Right forelimb (tissue), 1 donor: Measurements from ENCODE around the gene SLC39A11.

Experiments
- DNase-seq: peaks from one replicate; pipeline ENCODE4 v3.0.0-alpha.2; 2018

SLC39A11 gene

DNA sequence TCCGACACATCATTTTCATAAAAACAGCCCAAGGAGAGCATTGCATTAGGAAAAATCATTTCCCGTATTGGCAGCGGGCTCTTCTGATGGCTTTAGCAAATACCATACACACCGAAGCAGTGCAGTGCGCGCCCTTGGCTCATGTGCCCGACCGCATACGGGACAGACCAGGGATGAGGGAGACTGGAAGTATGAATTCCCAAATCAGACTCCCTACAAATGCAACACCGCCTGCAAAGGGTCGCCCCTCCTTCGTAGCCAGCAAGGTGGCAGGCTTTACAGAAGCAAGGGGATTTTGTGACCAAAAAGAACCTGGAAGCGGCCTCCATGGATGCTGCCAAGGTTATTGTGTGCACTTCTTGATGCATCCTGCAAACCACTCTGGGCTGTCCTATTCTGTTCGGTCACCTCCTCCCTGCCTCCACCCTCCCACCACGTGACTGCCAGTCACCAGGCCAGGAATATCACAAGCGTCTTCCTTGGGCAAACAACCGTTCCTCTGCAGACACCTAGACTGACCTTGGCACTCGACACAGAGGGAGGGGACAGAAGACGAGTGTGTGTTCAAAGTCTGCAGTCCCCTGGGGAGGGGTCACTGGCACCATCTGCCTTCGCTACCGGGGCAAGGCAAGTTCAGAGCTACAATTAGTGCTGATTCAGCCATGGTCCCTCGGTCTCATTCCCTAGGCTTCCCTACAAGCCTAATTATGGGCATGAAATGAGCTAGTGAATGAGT lies 460.4 kb downstream of the SLC39A11 start:
- DNase-seq: no peak

GRCh38 chr17:72631568-72631948 lies 460.9 kb downstream of the SLC39A11 start:
- no peak for DNase-seq

- no peak for DNase-seq
Observed at GRCh38 chr17:72624652-72625051, 467.8 kb downstream of the SLC39A11 start.

DNA sequence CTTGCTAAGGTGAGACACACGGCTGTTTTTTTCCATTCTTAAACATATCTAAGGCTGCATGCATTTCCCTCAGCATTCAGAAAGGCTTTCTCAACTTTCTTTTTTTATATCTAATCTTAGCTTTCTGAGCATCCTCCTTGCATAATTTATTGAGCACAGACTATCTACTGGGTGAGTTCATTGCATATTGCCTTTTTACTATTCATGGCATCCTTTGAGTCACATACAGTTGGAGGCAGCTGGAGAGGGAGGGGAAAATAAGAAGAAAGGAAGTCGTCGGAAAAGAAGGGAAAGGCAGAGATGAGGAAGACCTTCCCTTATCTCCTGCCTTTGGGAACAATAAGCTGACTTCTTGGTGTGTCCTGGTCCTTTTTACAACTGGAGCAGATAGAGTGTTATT lies 468.3 kb downstream of the SLC39A11 start:
- no peak for DNase-seq

- no peak for DNase-seq
Observed at GRCh38 chr17:72622661-72623433, 469.6 kb downstream of the SLC39A11 start.

DNA sequence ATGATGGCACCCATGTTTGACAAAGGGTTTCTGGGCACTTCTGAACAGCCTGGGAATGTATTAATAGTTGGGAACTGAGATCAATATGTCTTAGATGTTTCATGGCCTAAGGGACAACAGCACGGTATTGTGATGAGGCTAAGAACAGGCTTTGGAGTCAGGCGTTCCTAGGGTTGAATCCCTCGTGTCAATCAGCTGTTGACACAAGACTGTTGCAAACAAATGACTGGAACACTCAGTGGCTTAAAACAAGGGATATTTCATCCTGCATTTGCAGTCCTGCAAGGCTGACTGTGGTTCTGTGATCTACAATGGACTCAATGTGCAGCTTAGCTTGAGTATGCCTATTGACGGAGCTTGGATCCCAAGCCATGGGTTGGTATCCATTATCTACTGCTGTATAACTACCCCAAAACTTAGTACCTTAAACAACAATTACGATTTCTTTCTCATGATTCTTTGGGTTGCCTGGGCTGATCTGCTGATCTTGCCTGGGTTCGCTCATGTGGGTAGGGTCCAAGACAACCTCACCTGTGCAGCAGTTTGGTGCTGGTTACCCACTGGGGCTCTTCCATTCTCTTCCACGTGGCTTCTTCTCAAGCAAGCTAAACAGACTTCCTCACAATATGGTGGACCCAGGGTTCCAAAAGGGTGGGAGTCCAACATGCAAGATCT lies 472.4 kb downstream of the SLC39A11 start:
- no peak for DNase-seq

GRCh38 chr17:72618001-72618509 lies 474.4 kb downstream of the SLC39A11 start:
- no peak for DNase-seq

DNA sequence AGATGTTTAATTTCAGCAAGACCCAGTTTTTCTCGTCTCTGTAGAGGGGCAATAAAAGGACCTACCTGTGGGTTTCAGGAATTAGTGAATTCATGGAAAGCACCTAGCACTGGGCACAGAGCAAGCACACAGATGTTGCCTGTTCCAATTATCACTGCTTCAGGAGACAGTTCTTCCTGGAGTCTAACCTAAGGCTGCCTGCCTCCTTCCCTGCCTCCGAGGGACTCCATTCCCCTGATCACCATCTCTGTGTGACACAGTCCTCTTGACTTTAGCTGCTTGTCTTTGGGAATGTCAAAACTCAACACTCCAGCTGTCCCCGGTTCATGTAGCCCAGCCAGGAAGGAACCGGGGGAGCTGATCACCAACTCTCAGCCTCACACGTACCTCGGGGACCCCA lies 474.9 kb downstream of the SLC39A11 start:
- no peak for DNase-seq

DNA sequence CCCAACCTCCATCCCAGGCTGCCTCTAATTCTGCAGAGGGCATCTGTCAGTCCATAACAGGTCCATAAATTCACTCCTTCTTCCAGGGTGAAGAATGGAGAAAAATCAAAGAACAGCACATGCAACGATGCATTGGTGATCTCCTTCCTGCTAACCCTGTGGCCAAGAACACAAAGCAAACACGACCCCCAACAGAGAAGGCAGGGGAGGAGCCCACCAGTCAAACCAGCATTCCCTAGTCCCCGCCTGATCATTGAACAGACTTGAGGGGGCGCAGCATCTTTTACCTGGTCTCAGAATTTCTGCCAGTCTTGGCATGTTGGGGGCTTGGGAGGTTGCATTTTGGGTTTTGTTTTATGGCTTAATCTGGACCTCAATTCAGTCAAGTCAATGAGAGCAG lies 476.0 kb downstream of the SLC39A11 start:
- no peak for DNase-seq

DNA sequence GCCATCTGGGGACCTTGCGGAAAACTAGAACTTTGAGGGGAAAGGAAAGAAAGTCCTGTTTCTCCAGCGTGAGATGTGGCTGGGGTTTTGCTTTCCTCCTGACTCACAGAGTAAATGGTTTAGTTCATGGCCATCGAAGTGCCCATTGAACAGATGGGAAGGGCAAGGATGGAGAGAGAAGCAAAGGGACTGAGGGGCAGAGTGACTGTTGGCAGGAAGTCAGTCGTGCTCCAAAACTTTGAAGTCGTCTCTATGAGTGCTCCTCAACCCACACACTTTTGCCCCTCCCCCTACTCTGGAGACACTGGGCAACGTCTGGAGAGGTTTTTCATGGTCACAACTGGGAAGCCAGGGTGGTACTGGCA lies 476.9 kb downstream of the SLC39A11 start:
- DNase-seq: no peak

DNA sequence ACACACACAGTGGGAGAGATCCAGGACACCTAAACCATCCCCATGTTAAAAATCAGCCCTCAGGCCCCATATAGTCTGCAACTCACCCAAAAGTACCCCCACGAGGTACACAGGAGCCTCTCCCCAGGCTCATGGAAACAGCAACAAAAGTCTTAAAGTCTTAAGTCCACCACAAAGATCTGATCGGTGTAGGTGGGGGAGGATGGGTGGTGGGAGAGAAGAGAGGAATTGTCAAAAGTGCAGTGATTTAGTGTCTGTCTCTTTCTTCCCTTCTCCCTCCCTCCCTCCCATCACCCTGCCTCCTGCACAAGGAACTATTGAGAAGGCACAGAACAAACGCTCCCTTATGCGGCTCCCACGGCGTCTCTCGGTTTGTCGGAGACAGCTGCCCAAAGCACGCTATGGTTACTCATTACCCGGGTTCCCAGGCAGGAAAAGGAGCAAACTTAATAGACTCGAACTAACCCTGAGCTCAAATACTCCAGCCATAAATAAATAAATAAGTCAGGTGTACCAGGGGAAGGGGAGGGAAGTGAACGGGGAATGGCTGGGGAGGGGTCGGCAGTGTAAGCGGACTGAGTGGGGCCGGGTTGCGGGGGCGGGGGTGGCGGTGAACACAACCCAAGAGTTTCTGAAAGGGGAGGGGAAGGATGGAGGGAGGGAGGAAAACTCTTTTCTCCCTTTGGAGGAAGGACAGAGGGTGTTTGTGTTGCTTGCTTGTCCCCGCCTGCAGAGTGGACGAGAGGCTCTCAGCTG lies 477.4 kb downstream of the SLC39A11 start:
- DNase-seq: no peak

DNA sequence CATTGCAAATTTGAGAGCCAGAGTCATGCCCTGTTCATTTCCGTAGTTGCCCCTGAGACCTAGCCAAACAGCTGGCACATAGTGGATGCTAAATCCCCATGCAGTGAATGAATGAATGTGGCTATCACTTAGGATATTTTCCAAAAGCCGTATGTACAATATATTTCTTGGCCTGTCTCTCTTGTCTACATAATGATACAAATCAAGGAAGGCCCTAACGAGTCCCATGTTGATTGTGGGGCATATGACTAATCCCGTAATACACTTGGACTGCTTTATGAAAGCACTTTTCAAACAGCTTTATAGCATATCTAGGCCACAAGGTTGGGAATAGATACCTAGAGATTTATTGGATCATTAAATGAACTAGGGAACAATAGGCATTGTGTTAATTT lies 478.0 kb downstream of the SLC39A11 start:
- DNase-seq: no peak

DNA sequence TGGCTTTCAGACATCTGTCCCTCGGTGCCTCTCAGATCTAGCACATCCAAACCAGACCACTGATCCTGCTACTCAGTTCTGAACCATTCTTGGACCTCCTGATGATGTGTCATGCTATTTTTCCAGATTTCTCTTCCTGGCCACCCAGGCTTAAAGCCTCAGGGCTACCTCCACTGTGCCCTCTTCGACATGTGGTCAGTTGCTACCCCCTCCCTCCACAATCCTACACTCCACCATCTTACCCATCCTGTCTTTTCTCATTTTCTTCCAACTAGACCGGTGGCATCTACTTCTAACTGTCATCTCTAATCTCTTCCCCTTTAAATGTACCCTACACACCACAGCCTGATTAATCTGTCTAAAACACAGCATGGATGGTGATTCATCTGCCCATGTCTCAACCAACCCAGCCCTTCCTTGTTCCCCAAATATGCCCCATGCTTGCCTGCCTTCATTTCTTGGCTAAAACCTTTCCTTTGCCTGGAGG lies 478.6 kb downstream of the SLC39A11 start:
- DNase-seq: no peak

- no peak for DNase-seq
Observed at GRCh38 chr17:72613396-72613795, 479.1 kb downstream of the SLC39A11 start.

- DNase-seq: no peak
Observed at GRCh38 chr17:72611172-72611571, 481.3 kb downstream of the SLC39A11 start.

DNA sequence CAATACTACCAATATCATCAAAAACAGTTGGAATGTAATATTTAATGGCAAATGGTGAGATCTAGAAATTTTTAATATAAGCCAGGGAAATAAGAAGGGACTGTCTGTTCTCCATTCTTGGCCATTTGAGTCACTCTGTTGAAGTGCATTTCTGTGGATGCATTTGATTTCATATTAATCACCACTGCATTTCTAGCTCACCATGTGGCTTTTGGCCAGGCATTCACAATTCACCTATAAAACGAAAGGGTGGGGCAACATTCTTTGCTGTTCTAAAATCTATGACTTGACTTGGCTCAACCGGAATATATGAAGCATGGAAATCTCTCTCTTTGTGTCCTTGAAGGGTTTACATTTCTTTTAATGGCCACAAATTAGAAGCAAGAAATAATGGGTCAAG lies 483.0 kb downstream of the SLC39A11 start:
- DNase-seq: no peak

DNA sequence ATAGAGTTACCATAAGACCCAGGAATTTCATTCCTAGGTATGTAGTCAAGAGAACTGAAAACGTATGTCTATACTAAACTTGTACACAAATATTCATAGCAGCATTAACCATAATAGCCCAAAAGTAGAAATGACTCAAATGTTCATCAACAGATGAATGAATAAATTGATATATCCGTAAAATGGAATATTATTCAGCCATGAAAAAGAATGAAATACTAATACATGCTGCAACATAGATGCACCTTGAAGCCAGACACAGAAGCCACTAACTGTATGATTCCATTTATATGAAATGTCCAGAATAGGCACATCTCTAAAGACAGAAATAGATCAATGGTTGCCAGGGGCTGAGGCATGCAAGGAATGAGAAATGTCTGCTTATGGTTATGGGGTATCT lies 484.1 kb downstream of the SLC39A11 start:
- no peak for DNase-seq

- DNase-seq: no peak
Observed at GRCh38 chr17:72606656-72607055, 485.8 kb downstream of the SLC39A11 start.

DNA sequence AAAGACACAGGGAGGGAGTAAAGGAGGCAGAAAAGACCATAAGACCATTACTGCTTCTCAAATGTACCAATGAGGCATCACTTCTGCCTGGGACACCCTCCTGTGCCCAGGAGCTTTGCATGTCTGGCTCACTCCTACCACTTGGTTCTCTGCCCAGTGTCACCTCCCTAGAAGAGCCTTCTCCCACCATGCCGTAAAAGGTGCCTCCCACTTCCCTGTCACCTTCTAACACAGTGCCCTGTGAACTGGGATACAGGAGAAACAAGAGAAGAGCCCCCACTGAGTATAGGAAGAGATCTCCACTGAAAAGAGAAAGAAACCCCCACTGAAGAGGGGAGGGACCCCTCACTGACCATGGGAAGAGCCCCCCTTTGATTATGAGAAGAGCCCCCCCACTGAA lies 486.9 kb downstream of the SLC39A11 start:
- DNase-seq: no peak

DNA sequence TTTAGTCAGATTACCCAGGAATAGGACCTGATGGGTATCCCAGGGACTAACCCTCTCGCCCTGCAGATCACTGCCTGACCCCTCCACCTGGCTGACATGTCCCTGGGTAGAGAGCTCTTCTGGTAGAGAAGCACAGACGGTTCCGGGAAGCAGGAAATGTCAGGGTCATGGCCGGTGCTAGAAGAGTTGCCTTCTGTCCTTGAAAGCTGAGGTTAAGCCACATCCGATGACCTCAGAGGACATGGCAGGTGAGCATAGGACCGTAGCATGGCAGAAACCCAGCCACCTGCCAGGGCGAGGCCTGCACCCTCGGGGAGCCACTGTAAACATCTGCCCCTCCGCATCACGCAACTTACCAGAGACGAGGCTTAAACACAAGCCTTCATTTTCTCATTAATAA lies 488.0 kb downstream of the SLC39A11 start:
- no peak for DNase-seq

GRCh38 chr17:72603420-72604242 lies 488.9 kb downstream of the SLC39A11 start:
- DNase-seq: no peak
